ENCODE results near the gene MRPS35. TPM values are rescaled to one million over a fixed set of nuclear protein-coding genes. Genes with fewer than 3 reads are reported as not detected.
A peak's percentile ranks its signal among the peaks of the same experiment; 100 is the strongest.

MRPS35 gene
- total RNA-seq, 1 donor from 2014 or later, result 51.5 TPM

GRCh38 chr12:27766587-27766986 lies 56.0 kb downstream of the MRPS35 start:
- no peak for DNase-seq (ENCODE audit: low spot score)
- intact Hi-C loops (cut with DNase I), result no loop called here

GRCh38 chr12:27769142-27769673 lies 58.6 kb downstream of the MRPS35 start:
- DNase-seq (ENCODE audit: low spot score), result no peak
- intact Hi-C loops (cut with DNase I), result no loop called here

- no peak for DNase-seq (ENCODE audit: low spot score)
- intact Hi-C loops (cut with DNase I), result no loop called here
Measured at GRCh38 chr12:27771481-27772327, 61.1 kb downstream of the MRPS35 start.

GRCh38 chr12:27772328-27773049 lies 61.9 kb downstream of the MRPS35 start:
- intact Hi-C loops (cut with DNase I), result no loop called here
- DNase-seq (ENCODE audit: low spot score), result no peak

DNA sequence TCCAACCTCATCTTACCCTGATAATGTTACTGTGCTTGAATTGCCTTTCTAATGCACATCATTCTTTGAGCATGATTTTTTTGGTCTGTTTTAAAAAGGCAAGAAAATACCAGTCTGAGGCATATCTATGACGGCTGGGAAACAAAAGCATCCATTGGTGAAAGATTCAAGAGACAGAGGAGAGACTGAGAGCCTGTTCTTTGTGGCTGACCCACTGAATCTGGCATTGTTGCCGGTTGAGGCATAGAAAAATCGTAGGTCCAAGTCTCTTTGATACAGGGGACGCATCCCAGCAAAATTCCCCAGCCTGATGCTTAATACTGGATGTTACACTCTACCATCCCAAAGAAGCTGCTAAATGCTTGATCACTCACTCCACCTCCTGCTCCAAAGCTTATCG lies 66.5 kb downstream of the MRPS35 start:
- intact Hi-C loops (cut with DNase I), result no loop called here
- DNase-seq (ENCODE audit: low spot score), result no peak

DNA sequence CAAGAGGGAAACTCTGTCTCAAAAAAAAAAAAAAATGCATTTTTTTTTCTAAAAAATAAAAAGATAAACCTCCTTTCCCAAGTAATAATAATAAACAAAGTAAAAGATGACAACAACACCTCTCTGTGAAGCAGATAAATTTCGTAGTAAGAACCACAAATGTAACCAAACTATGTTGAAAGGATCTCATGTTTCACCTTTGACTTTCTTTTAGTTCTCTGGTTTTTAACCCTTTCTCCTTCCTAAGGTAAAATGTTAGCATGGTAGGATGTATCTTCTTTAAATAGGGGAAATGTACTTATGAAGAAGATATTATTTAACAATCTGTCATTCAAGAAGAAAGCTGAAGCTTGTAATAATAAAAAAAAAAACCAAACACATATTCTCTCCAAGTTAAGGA lies 67.6 kb downstream of the MRPS35 start:
- intact Hi-C loops (cut with DNase I), result no loop called here

DNA sequence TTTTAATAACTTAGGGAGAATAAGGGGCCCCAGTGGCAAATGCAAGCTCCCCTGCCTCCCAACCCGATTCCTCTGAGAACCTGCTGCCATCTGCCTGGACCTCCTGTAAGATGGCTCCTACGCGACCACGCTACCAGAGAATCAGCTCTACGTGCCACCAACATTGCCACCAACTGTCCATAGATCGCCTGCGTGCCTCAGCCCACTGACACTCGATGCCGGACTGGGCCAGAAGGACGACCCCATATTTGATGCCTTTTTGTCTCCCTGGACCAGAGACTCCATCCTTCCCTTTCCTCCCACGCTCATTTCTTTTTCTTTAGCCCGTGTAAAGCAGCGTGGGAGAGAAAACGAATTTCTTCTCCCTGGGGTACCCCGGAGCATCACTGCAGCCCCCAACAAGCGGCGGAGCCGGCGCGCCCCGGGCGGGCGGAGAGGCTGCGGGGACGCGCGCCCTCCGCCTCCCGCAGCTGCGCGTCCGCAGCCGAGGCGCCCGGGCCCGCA lies 68.8 kb downstream of the MRPS35 start:
- intact Hi-C loops (cut with DNase I), result no loop called here
- DNase-seq (ENCODE audit: low spot score), result no peak

More for the DNA sequence above, 67.6 kb downstream of the MRPS35 start:
- no peak for DNase-seq (ENCODE audit: low spot score)

DNA sequence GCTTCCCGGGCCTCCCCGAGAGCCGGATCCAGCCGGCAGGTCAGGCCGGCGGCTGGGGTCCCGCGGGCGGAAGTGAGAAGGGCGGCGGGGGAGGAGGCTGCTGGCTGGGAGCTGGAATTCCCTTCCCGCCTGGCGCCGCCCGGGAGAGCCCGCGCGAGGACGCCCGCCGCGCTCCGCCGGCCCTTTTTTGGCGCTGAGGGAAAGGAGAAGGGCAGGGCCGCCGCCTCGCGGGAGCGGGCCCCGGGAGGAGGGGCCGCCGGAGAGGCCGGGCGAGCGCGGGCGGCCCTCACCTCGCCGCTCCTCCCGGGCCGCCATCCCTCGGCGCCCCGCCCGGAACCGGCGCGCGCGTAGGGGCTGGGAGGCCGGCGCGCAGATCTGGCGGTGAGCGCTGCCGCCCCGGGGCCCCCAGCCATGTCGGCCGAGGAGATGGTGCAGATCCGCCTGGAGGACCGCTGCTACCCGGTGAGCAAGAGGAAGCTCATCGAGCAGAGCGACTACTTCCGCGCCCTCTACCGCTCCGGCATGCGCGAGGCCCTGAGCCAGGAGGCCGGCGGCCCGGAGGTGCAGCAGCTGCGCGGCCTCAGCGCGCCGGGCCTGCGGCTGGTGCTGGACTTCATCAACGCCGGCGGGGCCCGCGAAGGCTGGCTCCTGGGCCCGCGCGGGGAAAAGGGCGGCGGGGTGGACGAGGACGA lies 69.4 kb downstream of the MRPS35 start, which contains the start of the genes KLHL42 and MANSC4:
Gene KLHL42, plus strand, starts transcription at position 314 of the 692 bp plus-strand sequence. Its CDS starts 98 bp downstream, at position 412.
Gene MANSC4, minus strand, starts transcription at position 317 of the 692 bp plus-strand sequence. CDS start 8,960 bp downstream, outside the sequence.
- intact Hi-C loops (cut with DNase I), result loop anchor here (2.0 kb wide), 1 partner anchor 41 kb away; no protein-coding TSS in a partner anchor
- peak; percentile 89 for DNase-seq (ENCODE audit: low spot score)

- no peak for DNase-seq (ENCODE audit: low spot score)
- intact Hi-C loops (cut with DNase I), result loop anchor here (2.0 kb wide), 1 partner anchor 40 kb away; no protein-coding TSS in a partner anchor
Measured at GRCh38 chr12:27780612-27781408, 70.2 kb downstream of the MRPS35 start.

- no peak for DNase-seq (ENCODE audit: low spot score)
- intact Hi-C loops (cut with DNase I), result loop anchor here (2.0 kb wide), 1 partner anchor 39 kb away; no protein-coding TSS in a partner anchor
Measured at GRCh38 chr12:27781680-27782079, 71.0 kb downstream of the MRPS35 start.

GRCh38 chr12:27782481-27782880 lies 71.8 kb downstream of the MRPS35 start:
- DNase-seq (ENCODE audit: low spot score), result no peak
- intact Hi-C loops (cut with DNase I), result no loop called here

DNA sequence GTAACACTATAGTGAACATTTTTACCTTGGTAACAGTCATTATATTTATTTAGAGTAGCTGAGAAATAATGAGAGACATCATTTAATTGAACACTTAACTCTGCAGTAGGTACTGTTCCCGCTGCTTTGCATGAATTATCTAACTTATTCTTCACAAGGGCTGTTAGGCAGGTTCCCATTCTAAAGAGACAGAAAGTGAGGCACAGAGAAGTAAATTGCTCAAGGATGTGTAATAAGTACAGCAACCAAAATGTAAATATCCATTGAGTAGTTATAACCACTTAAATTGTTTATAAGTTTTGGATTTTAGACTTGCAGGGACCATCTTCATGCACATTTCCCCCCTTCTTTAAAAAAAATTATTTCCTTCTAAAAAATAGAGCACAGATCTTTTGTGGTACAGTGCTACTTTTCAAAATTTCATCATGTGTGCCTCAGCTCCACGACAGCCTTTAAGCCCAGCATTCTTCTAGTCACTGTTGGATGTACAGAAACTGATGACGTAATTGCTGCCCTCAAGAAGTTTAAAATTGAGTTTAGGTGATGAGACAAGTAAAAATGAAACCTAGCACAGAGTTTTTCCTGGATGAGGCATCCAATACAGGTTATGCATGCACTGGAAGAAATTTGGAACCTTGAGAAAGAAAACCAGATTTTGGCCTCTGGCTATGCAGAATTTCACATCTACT lies 75.4 kb downstream of the MRPS35 start:
- no peak for DNase-seq (ENCODE audit: low spot score)
- intact Hi-C loops (cut with DNase I), result no loop called here

DNA sequence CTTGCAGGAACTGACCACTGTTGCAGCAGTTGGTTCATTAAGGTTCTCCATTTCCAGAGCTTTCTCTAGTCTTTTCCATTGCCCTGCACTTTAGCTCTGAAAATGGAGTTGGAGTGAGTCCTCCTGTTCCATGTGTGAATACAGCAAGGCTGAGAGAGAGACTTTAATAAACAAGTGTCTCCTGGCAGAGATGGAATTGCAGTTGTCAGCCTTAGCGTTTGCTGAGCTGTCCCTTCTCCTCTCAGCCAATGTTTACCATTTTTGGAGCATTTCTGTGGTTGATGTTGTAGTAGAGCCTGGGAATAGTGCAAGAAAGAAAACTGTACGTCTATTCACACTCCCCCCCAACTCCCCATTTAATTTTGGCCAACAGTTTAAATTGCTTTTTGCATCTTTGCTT lies 76.9 kb downstream of the MRPS35 start:
- no peak for DNase-seq (ENCODE audit: low spot score)
- intact Hi-C loops (cut with DNase I), result no loop called here

- DNase-seq (ENCODE audit: low spot score), result no peak
- intact Hi-C loops (cut with DNase I), result no loop called here
Measured at GRCh38 chr12:27790179-27790578, 79.5 kb downstream of the MRPS35 start.

- no peak for DNase-seq (ENCODE audit: low spot score)
- intact Hi-C loops (cut with DNase I), result no loop called here
Measured at GRCh38 chr12:27794818-27795584, 84.4 kb downstream of the MRPS35 start.

DNA sequence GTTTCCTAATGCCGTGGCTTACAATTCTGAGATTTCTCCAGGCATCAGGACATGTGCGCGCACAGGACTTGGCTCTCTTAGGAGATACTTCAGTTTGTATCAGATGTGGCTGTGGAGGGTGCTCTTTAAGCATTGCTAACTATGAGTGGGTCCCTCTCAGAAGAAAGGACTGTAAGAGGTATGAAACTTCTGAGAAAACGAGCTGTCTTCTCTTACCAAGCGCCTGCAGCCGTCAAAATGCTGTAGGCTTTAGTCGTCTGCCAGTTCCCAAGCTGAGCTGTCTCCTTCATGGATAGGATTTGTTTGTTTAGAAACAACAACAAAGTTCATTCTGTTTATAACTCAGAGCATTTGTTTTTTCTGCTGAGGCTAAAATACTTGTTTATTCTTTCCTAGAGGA lies 85.5 kb downstream of the MRPS35 start:
- DNase-seq (ENCODE audit: low spot score), result no peak

GRCh38 chr12:27797301-27798025 lies 86.8 kb downstream of the MRPS35 start:
- intact Hi-C loops (cut with DNase I), result no loop called here
- no peak for DNase-seq (ENCODE audit: low spot score)

More for the DNA sequence above, 85.5 kb downstream of the MRPS35 start:
- intact Hi-C loops (cut with DNase I), result no loop called here
